Thyroid gland (tissue), 4 donors: ENCODE data around the gene NRG4. TPM values are rescaled to one million over a fixed set of nuclear protein-coding genes. Genes with fewer than 3 reads are reported as not detected.

Experiments
- DNase-seq, 2 donors: peaks; one replicate each; pipeline ENCODE4 v3.0.0-alpha.2; 2019
- H3K27ac ChIP-seq, 3 donors: fragments of 200-600 bp; sonication (generic); 1 replicate in 2 of 3; 2 replicates in 1 of 3; pipeline ENCODE4 v1.5.1; 2016 to 2019; ENCODE audit warnings: mild to moderate bottlenecking in 1 of 3, moderate library complexity in 1 of 3
- H3K27me3 ChIP-seq: fragments of 200-600 bp; sonication (generic); one replicate; pipeline ENCODE4 v1.5.1; 2019
- H3K36me3 ChIP-seq, 2 donors: fragments of 200-600 bp; sonication (generic); one replicate each; pipeline ENCODE4 v1.5.1; 2016 to 2019
- H3K4me1 ChIP-seq, 2 donors: fragments of 200-600 bp; sonication (generic); one replicate each; pipeline ENCODE4 v1.5.1; 2017 to 2019
- H3K4me3 ChIP-seq, 3 donors: fragments of 200-600 bp; sonication (generic); replicated peaks in 1 of 3; 1 replicate in 2 of 3; 2 replicates in 1 of 3; pipeline ENCODE4 v1.5.1; 2016; ENCODE audit warnings: mild to moderate bottlenecking in 1 of 3
- H3K9me3 ChIP-seq: fragments of 200-600 bp; sonication (generic); one replicate; pipeline ENCODE4 v1.5.1; 2017
- CTCF ChIP-seq, 6 experiments: fragments of 200-600 bp in 3 of 6; fragments of 450-650 bp in 3 of 6; sonication (generic) in 3 of 6; IDR thresholded peaks; one replicate each; pipeline ENCODE4 v1.5.1; 2016 to 2019; ENCODE audit warnings: antibody characterized with exemption in 6 of 6, mild to moderate bottlenecking in 2 of 6, inconsistent platforms in 1 of 6, moderate library complexity in 1 of 6
- POLR2A ChIP-seq, 2 donors: fragments of 450-650 bp; IDR thresholded peaks; one replicate each; pipeline ENCODE4 v1.6.1; 2017; ENCODE audit warnings: antibody characterized with exemption in 2 of 2, mild to moderate bottlenecking in 2 of 2, moderate library complexity in 1 of 2
- WGBS, 2 donors: methylation state at CpG; one replicate each; pipeline ENCODE4 v1.1.5; 2017; 5-methylcytosine and 5-hydroxymethylcytosine counted together
- intact Hi-C: fragments of 100-400 bp; cut with DNase I; formaldehyde crosslinking; loops from one replicate; pipeline ENCODE4 v1.15.1; 2023
- total RNA-seq, 4 donors: library from RNA; depleted of rRNA; stranded (reverse); fragments of >200 nt; gene quantifications; one replicate each; pipeline ENCODE4 v1.2.3, GENCODE V29; 2016

Gene NRG4
- total RNA-seq, 4 donors from 2014 or later: not detected

- Histone ChIP-seq H3K27me3 (no peaks in the 10 kb centered on the region), H3K27ac (no peak overlapping the region), H3K36me3 (no peaks in the 10 kb centered on the region), H3K4me3 (no peak overlapping the region), H3K4me1 (no peaks in the 10 kb centered on the region), H3K9me3 (no peaks in the 10 kb centered on the region)
- 42 to 53% methylated on average over 3 of the region's 3 CpGs for WGBS, 2 donors
- intact Hi-C loops: no loop called here
- DNase-seq: no peak
- TF ChIP-seq CTCF (IDR thresholded peaks at IDR 0.05): no peak
- TF ChIP-seq POLR2A (IDR thresholded peaks at IDR 0.05): no peak
Measured at GRCh38 chr15:76035593-76035992, 23.4 kb upstream of the NRG4 start.

- 71 to 81% methylated on average over 2 of the region's 2 CpGs for WGBS, 2 donors
- Histone ChIP-seq H3K4me3 (no peak overlapping the region), H3K36me3 (no peaks in the 10 kb centered on the region), H3K27ac (no peak overlapping the region), H3K27me3 (no peaks in the 10 kb centered on the region), H3K4me1 (no peaks in the 10 kb centered on the region), H3K9me3 (no peaks in the 10 kb centered on the region)
- no peak for DNase-seq
- intact Hi-C loops: no loop called here
- TF ChIP-seq POLR2A (IDR thresholded peaks at IDR 0.05) (no peak), CTCF (IDR thresholded peaks at IDR 0.05) (no peak)
Measured at GRCh38 chr15:76034111-76034510, 21.9 kb upstream of the NRG4 start.

DNA sequence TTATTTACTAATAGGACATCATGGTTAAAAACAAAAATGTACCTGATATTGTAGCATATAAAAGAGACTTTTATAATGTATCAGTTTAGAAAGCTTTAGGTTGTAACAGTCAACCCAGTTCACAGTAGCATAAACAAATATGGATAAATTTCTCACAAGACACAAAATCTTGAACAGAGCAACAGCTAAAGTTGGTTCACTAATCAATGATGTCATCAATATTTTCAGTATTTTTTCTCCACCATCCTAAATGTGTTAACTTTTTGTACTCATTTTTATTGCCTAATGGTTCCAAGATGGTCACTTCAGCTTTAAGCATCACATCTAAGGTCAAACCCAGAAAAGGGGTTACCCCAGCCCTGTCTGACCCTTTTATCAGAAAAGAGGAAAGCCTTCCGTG is 21.2 kb upstream of the NRG4 start:
- no peak for DNase-seq
- Histone ChIP-seq H3K4me3 (no peak overlapping the region), H3K4me1 (no peaks in the 10 kb centered on the region), H3K27me3 (no peaks in the 10 kb centered on the region), H3K36me3 (no peaks in the 10 kb centered on the region), H3K9me3 (no peaks in the 10 kb centered on the region), H3K27ac (no peak overlapping the region)
- intact Hi-C loops: no loop called here
- no peak for TF ChIP-seq POLR2A (IDR thresholded peaks at IDR 0.05)
- TF ChIP-seq CTCF (IDR thresholded peaks at IDR 0.05): no peak
- WGBS, 2 donors: 96 to 98% methylated on average over 1 of the region's 1 CpG

DNA sequence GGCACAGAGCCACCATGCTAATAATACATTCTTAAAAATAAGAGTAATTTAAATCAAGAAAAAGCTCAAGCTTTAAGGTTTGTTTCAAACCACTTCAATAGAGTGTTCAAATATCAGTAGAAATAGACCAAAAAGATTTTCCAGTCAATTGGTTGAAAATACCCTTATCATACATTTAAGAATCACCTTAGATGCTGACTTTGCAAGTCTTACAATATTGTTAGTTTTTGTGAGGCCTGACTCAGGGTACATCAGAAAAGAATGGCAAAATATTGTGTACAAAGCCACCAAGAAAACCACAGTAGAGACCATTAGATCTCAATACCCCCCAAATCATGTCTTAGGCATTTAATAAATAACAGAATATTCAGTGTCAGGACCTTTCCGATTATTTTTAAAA is 19.8 kb upstream of the NRG4 start:
- intact Hi-C loops: no loop called here
- no peak overlapping the region for H3K27ac ChIP-seq

More for the DNA sequence above, 19.8 kb upstream of the NRG4 start:
- DNase-seq: no peak
- Histone ChIP-seq H3K27me3 (no peaks in the 10 kb centered on the region), H3K4me3 (no peak overlapping the region), H3K4me1 (no peaks in the 10 kb centered on the region), H3K36me3 (no peaks in the 10 kb centered on the region), H3K9me3 (no peaks in the 10 kb centered on the region)
- 93 to 94% methylated on average over 1 of the region's 1 CpG for WGBS, 2 donors
- TF ChIP-seq CTCF (IDR thresholded peaks at IDR 0.05): no peak
- no peak for TF ChIP-seq POLR2A (IDR thresholded peaks at IDR 0.05)
